H1 (cell line): ENCODE data around the gene RAB7B. TPM values are rescaled to one million over a fixed set of nuclear protein-coding genes. Genes with fewer than 3 reads are reported as not detected.

Experiments used
- CTCF ChIA-PET: fragments of 300-600 bp; sonication (Branson Sonifier 250); formaldehyde crosslinking; loops from one replicate; lab custom pipeline; 2021; ENCODE audit not compliant: partially characterized antibody; lab: Charles Lee
- POLR2A ChIA-PET: fragments of 300-600 bp; sonication (Branson Sonifier 250); formaldehyde crosslinking; loops from one replicate; lab custom pipeline; 2021; ENCODE audit warnings: inconsistent platforms; ENCODE audit not compliant: partially characterized antibody; lab: Charles Lee
- DNase-seq, 2 experiments: peaks; one replicate each; pipeline versions ENCODE4 v3.0.0 to v3.0.0-alpha.2; 2010 to 2022; ENCODE audit warnings: low spot score in 2 of 2, low read depth in 1 of 2, mixed read lengths in 1 of 2
- FAIRE-seq: peaks from 2 replicates; lab custom pipeline; 2011; peaks lifted over from hg19 to GRCh38; lab: Jason Lieb, UNC
- H2AFZ ChIP-seq: 2 replicates; pipeline ENCODE4 v1.8.1; 2012; ENCODE audit warnings: low read length, inconsistent platforms
- H2AK5ac ChIP-seq: 2 replicates; pipeline ENCODE4 v1.6.1; 2013; ENCODE audit warnings: low read depth, low read length
- H2BK120ac ChIP-seq: replicated peaks from 2 replicates; pipeline ENCODE3; 2013; ENCODE audit warnings: low read depth, low read length, inconsistent platforms
- H2BK12ac ChIP-seq: 2 replicates; pipeline ENCODE4 v1.6.1; 2013; ENCODE audit warnings: low read depth, low read length
- H2BK15ac ChIP-seq: 2 replicates; pipeline ENCODE4 v1.6.1; 2013; ENCODE audit warnings: low read length
- H2BK20ac ChIP-seq: 2 replicates; pipeline ENCODE4 v1.6.1; 2013; ENCODE audit warnings: low read length
- H2BK5ac ChIP-seq: 2 replicates; pipeline ENCODE4 v1.6.1; 2013; ENCODE audit warnings: low read depth, low read length
- H3K14ac ChIP-seq: 2 replicates; pipeline ENCODE4 v1.6.1; 2013; ENCODE audit warnings: inconsistent platforms; ENCODE audit not compliant: insufficient read length
- H3K18ac ChIP-seq: 2 replicates; pipeline ENCODE4 v1.6.1; 2013; ENCODE audit warnings: low read length; ENCODE audit errors: extremely low read depth
- H3K23ac ChIP-seq: 2 replicates; pipeline ENCODE4 v1.6.1; 2013; ENCODE audit warnings: inconsistent platforms; ENCODE audit not compliant: insufficient read length
- H3K23me2 ChIP-seq: 2 replicates; pipeline ENCODE4 v1.6.1; 2013; ENCODE audit warnings: low read depth, low read length
- H3K27ac ChIP-seq: 2 replicates; pipeline ENCODE4 v1.6.1; 2011; ENCODE audit warnings: low read depth, low read length, inconsistent platforms
- H3K27me3 ChIP-seq, 4 experiments: replicated peaks in 1 of 4; 1 replicate in 1 of 4; 2 replicates in 3 of 4; pipeline versions ENCODE4 v1.6.1 to v1.8.1; 2011 to 2013; ENCODE audit warnings: low read length in 3 of 4, mild to moderate bottlenecking in 3 of 4, inconsistent platforms in 2 of 4, mixed read lengths in 2 of 4, moderate library complexity in 1 of 4; ENCODE audit not compliant: control insufficient read depth in 3 of 4, insufficient read depth in 3 of 4; ENCODE audit errors: extremely low read depth in 1 of 4
- H3K36me3 ChIP-seq, 4 experiments: 2 replicates each; pipeline versions ENCODE4 v1.6.1 to v1.8.1; 2011 to 2013; ENCODE audit warnings: mild to moderate bottlenecking in 4 of 4, low read length in 3 of 4, moderate library complexity in 2 of 4, control low read depth in 1 of 4, inconsistent platforms in 1 of 4; ENCODE audit not compliant: insufficient read depth in 4 of 4, control insufficient read depth in 2 of 4
- H3K4ac ChIP-seq: replicated peaks from 2 replicates; pipeline ENCODE3; 2013; ENCODE audit warnings: low read length, low read depth, mixed read lengths, inconsistent platforms; ENCODE audit not compliant: insufficient read length
- H3K4me1 ChIP-seq, 4 experiments: replicated peaks in 1 of 4; 1 replicate in 1 of 4; 2 replicates in 3 of 4; pipeline versions ENCODE4 v1.6.1 to v1.8.1; 2011 to 2013; ENCODE audit warnings: low read length in 3 of 4, inconsistent platforms in 2 of 4, mixed read lengths in 1 of 4; ENCODE audit not compliant: insufficient read depth in 4 of 4, control insufficient read depth in 3 of 4
- H3K4me2 ChIP-seq, 2 experiments: 2 replicates each; pipeline versions ENCODE4 v1.6.1 to v1.8.1; 2011 to 2013; ENCODE audit warnings: low read depth in 2 of 2, low read length in 2 of 2, control low read depth in 1 of 2, inconsistent platforms in 1 of 2, mild to moderate bottlenecking in 1 of 2; ENCODE audit not compliant: insufficient read depth in 1 of 2
- H3K4me3 ChIP-seq, 4 experiments: fragments of 200-600, 300-600 bp in 1 of 4; sonication (generic), shearing (Covaris generic), sonication (Bioruptor Twin) in 1 of 4; 2 replicates each; pipeline versions ENCODE4 v1.5.1 to v1.8.1; 2011 to 2016; ENCODE audit warnings: low read length in 4 of 4, low read depth in 3 of 4, control low read depth in 2 of 4, inconsistent platforms in 2 of 4, mild to moderate bottlenecking in 2 of 4, mixed read lengths in 1 of 4, moderate library complexity in 1 of 4; ENCODE audit not compliant: insufficient read depth in 2 of 4; ENCODE audit errors: extremely low read depth in 1 of 4
- H3K56ac ChIP-seq: replicated peaks from 2 replicates; pipeline ENCODE3; 2013; ENCODE audit warnings: low read depth, mild to moderate bottlenecking, mixed read lengths, low read length, inconsistent platforms; ENCODE audit not compliant: insufficient read length
- H3K79me1 ChIP-seq: 2 replicates; pipeline ENCODE4 v1.6.1; 2013; ENCODE audit warnings: low read depth, low read length, control low read depth
- H3K79me2 ChIP-seq, 2 experiments: 2 replicates each; pipeline versions ENCODE4 v1.6.1 to v1.8.1; 2012 to 2013; ENCODE audit warnings: low read length in 2 of 2, mild to moderate bottlenecking in 2 of 2, inconsistent platforms in 1 of 2; ENCODE audit not compliant: insufficient read depth in 2 of 2, control insufficient read depth in 1 of 2
- H3K9ac ChIP-seq, 4 experiments: replicated peaks in 1 of 4; 1 replicate in 1 of 4; 2 replicates in 3 of 4; pipeline versions ENCODE4 v1.6.1 to v1.8.1; 2011 to 2013; ENCODE audit warnings: low read depth in 3 of 4, low read length in 3 of 4, control low read depth in 2 of 4, mild to moderate bottlenecking in 2 of 4, moderate library complexity in 2 of 4, inconsistent platforms in 1 of 4; ENCODE audit errors: extremely low read depth in 1 of 4
- H3K9me3 ChIP-seq, 2 experiments: 2 replicates each; pipeline versions ENCODE4 v1.6.1 to v1.8.1; 2012 to 2013; ENCODE audit warnings: mild to moderate bottlenecking in 2 of 2, moderate library complexity in 2 of 2, control low read depth in 1 of 2, inconsistent platforms in 1 of 2, low read depth in 1 of 2, low read length in 1 of 2, mixed read lengths in 1 of 2; ENCODE audit not compliant: insufficient read depth in 2 of 2
- H4K20me1 ChIP-seq, 2 experiments: replicated peaks in 1 of 2; 2 replicates each; pipeline versions ENCODE3 to v1.8.1; 2011 to 2013; ENCODE audit warnings: inconsistent platforms in 2 of 2, low read length in 2 of 2, mild to moderate bottlenecking in 1 of 2; ENCODE audit not compliant: insufficient read depth in 2 of 2, control insufficient read depth in 1 of 2
- H4K5ac ChIP-seq: 2 replicates; pipeline ENCODE4 v1.6.1; 2013; ENCODE audit warnings: low read length, low read depth, mixed read lengths, inconsistent platforms; ENCODE audit not compliant: insufficient read length
- H4K8ac ChIP-seq: 2 replicates; pipeline ENCODE4 v1.8.0; 2013; ENCODE audit warnings: mild to moderate bottlenecking, moderate library complexity, low read length, inconsistent platforms; ENCODE audit not compliant: insufficient read depth; ENCODE audit errors: extremely low read depth
- H4K91ac ChIP-seq: replicated peaks from 2 replicates; pipeline ENCODE3; 2013; ENCODE audit warnings: low read length, mixed read lengths, inconsistent platforms; ENCODE audit not compliant: insufficient read length
- BACH1 ChIP-seq: IDR thresholded peaks from 2 replicates; pipeline ENCODE4 v1.6.1; 2012; ENCODE audit warnings: low read length, improper control_type of control experiment
- BCL11A ChIP-seq, 2 experiments: IDR thresholded peaks; one replicate each; pipeline ENCODE4 v1.6.1; 2011; ENCODE audit warnings: low read depth in 2 of 2, low read length in 2 of 2, mild to moderate bottlenecking in 2 of 2
- CBX8 ChIP-seq: fragments of 300-800, 300-1000 bp; sonication (generic); IDR thresholded peaks from 2 replicates; pipeline ENCODE4 v1.7.1; 2016; ENCODE audit warnings: low read depth, low read length, borderline replicate concordance
- CTCF ChIP-seq, 3 experiments: IDR thresholded peaks; 1 replicate in 2 of 3; 2 replicates in 1 of 3; pipeline versions ENCODE4 v1.5.1 to v1.6.1; 2011; ENCODE audit warnings: low read length in 3 of 3, mild to moderate bottlenecking in 3 of 3, inconsistent platforms in 2 of 3, low read depth in 1 of 3, moderate library complexity in 1 of 3; ENCODE audit not compliant: insufficient read depth in 1 of 3; ENCODE audit errors: control extremely low read depth in 1 of 3
- GABPA ChIP-seq: IDR thresholded peaks from 2 replicates; pipeline ENCODE4 v1.6.1; 2011; ENCODE audit warnings: mild to moderate bottlenecking, low read length, moderate library complexity, borderline replicate concordance; ENCODE audit not compliant: insufficient read depth
- RXRA ChIP-seq: IDR thresholded peaks from 2 replicates; pipeline ENCODE4 v1.6.1; 2011; ENCODE audit warnings: low read depth, mild to moderate bottlenecking, low read length, moderate library complexity; ENCODE audit not compliant: insufficient read depth
- SP1 ChIP-seq: IDR thresholded peaks from 2 replicates; pipeline ENCODE4 v1.6.1; 2011; ENCODE audit warnings: low read depth, low read length
- SP2 ChIP-seq: IDR thresholded peaks from 2 replicates; pipeline ENCODE4 v1.6.1; 2012; ENCODE audit warnings: mild to moderate bottlenecking, low read length, inconsistent platforms
- TAF1 ChIP-seq: IDR thresholded peaks from 2 replicates; pipeline ENCODE4 v1.6.1; 2011; ENCODE audit warnings: mild to moderate bottlenecking, low read depth, low read length
- TCF12 ChIP-seq: IDR thresholded peaks from 2 replicates; pipeline ENCODE4 v1.6.1; 2011; ENCODE audit warnings: low read depth, mild to moderate bottlenecking, low read length
- YY1 ChIP-seq: IDR thresholded peaks from 2 replicates; pipeline ENCODE4 v1.6.1; 2011; ENCODE audit warnings: low read depth, mild to moderate bottlenecking, low read length
- WGBS, 2 experiments: shearing (Covaris generic) in 1 of 2; methylation state at CpG; one replicate each; pipeline versions ENCODE4 v1.1.6 to v1.1.7; 2013 to 2015; ENCODE audit warnings: low lambda C conversion rate in 2 of 2, mixed read lengths in 2 of 2, inconsistent platforms in 1 of 2, low coverage in 1 of 2, missing lambda C conversion rate in 1 of 2; ENCODE audit not compliant: insufficient replicate concordance in 2 of 2, insufficient coverage in 1 of 2, insufficient read length in 1 of 2; ENCODE audit errors: extremely low coverage in 1 of 2, missing lambda C conversion rate in 1 of 2; 5-methylcytosine and 5-hydroxymethylcytosine counted together
- polyA plus RNA-seq, 7 experiments: library from polyadenylated mRNA; depleted of rRNA in 3 of 7; stranded (reverse) in 5 of 7; unstranded in 2 of 7; fragments of >200 nt in 5 of 7; fragments of 200-250 nt in 2 of 7; gene quantifications; 1 replicate in 5 of 7; 2 replicates in 1 of 7; 4 replicates in 1 of 7; pipeline versions ENCODE4 v1.2.1 to v1.2.3, GENCODE V29; 2011 to 2013; ENCODE audit warnings: missing spikeins in 2 of 7, mixed read lengths in 2 of 7
- total RNA-seq: library from RNA; stranded (reverse); fragmentation: NEBNext Ultra II Directional; extraction: Animal tissue kit (Norgen Biotek cat#: 25700); gene quantifications from 2 replicates; pipeline ENCODE4 v1.2.1, GENCODE V29; 2021
- TF ChIP-seq, protein P1 (sequence below): IDR thresholded peaks from 2 replicates; pipeline ENCODE4 v1.6.1; 2011; ENCODE audit warnings: low read depth, mild to moderate bottlenecking, low read length; ENCODE audit not compliant: insufficient read depth

RAB7B gene
- total and polyA plus RNA-seq, 2 of the 8 experiments (the other 6 are each of a cell fraction or from before 2014, with no cell fraction given): 0.05 TPM; not detected in 1

DNA sequence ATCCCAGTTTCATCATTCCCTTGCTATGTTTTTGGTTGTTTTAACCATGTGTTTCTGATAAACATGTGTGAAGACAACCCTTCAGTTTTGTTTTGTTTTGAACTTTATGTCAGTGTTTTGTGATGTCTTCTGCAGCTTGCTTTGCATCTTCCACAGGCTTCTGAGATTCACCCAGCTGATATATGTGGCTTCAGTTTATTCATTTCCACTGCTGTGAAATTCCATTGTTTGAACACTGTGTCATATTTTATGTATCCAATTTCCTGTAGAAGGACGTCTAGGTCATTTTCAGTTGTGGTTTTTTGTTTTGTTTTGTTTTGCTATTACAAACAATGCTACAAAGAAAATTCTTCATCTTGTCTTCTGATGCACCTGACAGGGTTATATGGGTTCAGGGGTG is 32.7 kb downstream of the RAB7B start:
- H4K20me1 ChIP-seq: peaks cover 0 to 27% of the 10 kb centered on the region in 2 experiments
- H3K23me2 ChIP-seq: peaks cover 27% of the 10 kb centered on the region
- H2AFZ ChIP-seq: no peak overlapping the region
- 84% methylated on average over 1 of the region's 1 CpG; no CpG with 5 or more reads in 1 of the 2 experiments for WGBS, 2 experiments
- H2BK120ac ChIP-seq: no peak overlapping the region
- H3K9me3 ChIP-seq: peaks cover 0 to 4% of the 10 kb centered on the region in 2 experiments; a peak in 1 of 4 replicates
- no peak overlapping the region for H4K5ac ChIP-seq
- no peak overlapping the region for H2BK12ac ChIP-seq
- no peak overlapping the region for H3K27ac ChIP-seq
- H3K27me3 ChIP-seq: no peaks in the 10 kb centered on the region; a peak in 1 of 7 replicates
- no peak overlapping the region for H2AK5ac ChIP-seq
- no peak overlapping the region for H3K14ac ChIP-seq
- no peak overlapping the region for H3K4me3 ChIP-seq
- H4K8ac ChIP-seq: no peak overlapping the region
- peaks cover 5% of the 10 kb centered on the region for H3K79me1 ChIP-seq
- H3K18ac ChIP-seq: no peak overlapping the region
- no peak overlapping the region for H2BK5ac ChIP-seq
- no peaks in the 10 kb centered on the region; a peak in 1 of 8 replicates for H3K36me3 ChIP-seq
- no peaks in the 10 kb centered on the region for H3K79me2 ChIP-seq
- no peak overlapping the region for H3K56ac ChIP-seq
- H4K91ac ChIP-seq: no peak overlapping the region
- no peak overlapping the region for H3K4me2 ChIP-seq
- no peak overlapping the region for H3K4ac ChIP-seq
- no peak overlapping the region for H2BK20ac ChIP-seq
- peaks cover 0 to 2% (median 0%) of the 10 kb centered on the region in 4 experiments; a peak in 3 of 7 replicates for H3K4me1 ChIP-seq
- FAIRE-seq (no peak), DNase-seq (no peak)
- no peak overlapping the region for H3K23ac ChIP-seq
- H2BK15ac ChIP-seq: no peak overlapping the region
- ChIA-PET POLR2A (no interaction called here), CTCF (interaction anchor here (1.0 to 2.1 kb wide), 8 partner anchors 9 to 179 kb away, joined by 3 to 9 read pairs (median 4); no protein-coding TSS in a partner anchor)
- no peak overlapping the region for H3K9ac ChIP-seq
- TF ChIP-seq RXRA: no peak
- no peak for TF ChIP-seq CBX8
- no peak for TF ChIP-seq YY1
- no peak for TF ChIP-seq SP2
- TF ChIP-seq, protein P1, sequence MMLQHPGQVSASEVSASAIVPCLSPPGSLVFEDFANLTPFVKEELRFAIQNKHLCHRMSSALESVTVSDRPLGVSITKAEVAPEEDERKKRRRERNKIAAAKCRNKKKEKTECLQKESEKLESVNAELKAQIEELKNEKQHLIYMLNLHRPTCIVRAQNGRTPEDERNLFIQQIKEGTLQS: no peak
- no peak for TF ChIP-seq BCL11A (IDR thresholded peaks at IDR 0.05; ENCODE audit: low read depth in 2 of 2, low read length in 2 of 2)
- TF ChIP-seq SP1: no peak
- TF ChIP-seq GABPA: no peak
- TF ChIP-seq TAF1: no peak
- no peak for TF ChIP-seq CTCF (IDR thresholded peaks at IDR 0.05; ENCODE audit: control extremely low read depth in 1 of 3, insufficient read depth in 1 of 3, low read depth in 1 of 3, low read length in 3 of 3)
- no peak for TF ChIP-seq BACH1
- no peak for TF ChIP-seq TCF12
